CD4-positive, alpha-beta T cell (primary cell): ENCODE data around the gene CDH8. TPM values are rescaled to one million over a fixed set of nuclear protein-coding genes. Genes with fewer than 3 reads are reported as not detected.

Source experiments
- ATAC-seq: fragments of 200-7000 bp; cut with Tn5 transposase; one replicate; pipeline ENCODE4 v1.10.0; 2022; ENCODE audit warnings: mild to moderate bottlenecking; ENCODE audit not compliant: poor library complexity
- CTCF ChIA-PET: fragments of 350-600 bp; sonication (Branson Sonifier 250); formaldehyde crosslinking; loops from one replicate; lab custom pipeline; 2021; ENCODE audit warnings: antibody characterized with exemption, inconsistent platforms; lab: Charles Lee
- POLR2A ChIA-PET: fragments of 350-600 bp; sonication (Branson Sonifier 250); formaldehyde crosslinking; loops from one replicate; lab custom pipeline; 2021; ENCODE audit warnings: antibody characterized with exemption, inconsistent platforms; lab: Charles Lee
- DNase-seq, 14 experiments: peaks; one replicate each; pipeline ENCODE4 v3.0.0-alpha.2; 2013 to 2020; ENCODE audit warnings: mixed read lengths in 2 of 14
- H3K27ac ChIP-seq, 2 donors: one replicate each; pipeline versions ENCODE4 v1.5.1 to v1.7.0; 2013; ENCODE audit warnings: low read length in 2 of 2, low read depth in 1 of 2, mild to moderate bottlenecking in 1 of 2
- H3K27me3 ChIP-seq, 2 experiments: 1 replicate in 1 of 2; 2 replicates in 1 of 2; pipeline versions ENCODE4 v1.6.1 to v1.7.0; 2013; ENCODE audit warnings: low read length in 2 of 2, control low read depth in 1 of 2, mild to moderate bottlenecking in 1 of 2, moderate library complexity in 1 of 2; ENCODE audit not compliant: insufficient read depth in 2 of 2, control insufficient read depth in 1 of 2
- H3K36me3 ChIP-seq: one replicate; pipeline ENCODE4 v1.6.1; 2013; ENCODE audit warnings: low read length, control low read depth; ENCODE audit not compliant: insufficient read depth
- H3K4me1 ChIP-seq: one replicate; pipeline ENCODE4 v1.6.1; 2013; ENCODE audit warnings: low read length, control low read depth; ENCODE audit not compliant: insufficient read depth
- H3K4me3 ChIP-seq: one replicate; pipeline ENCODE4 v1.5.1; 2013; ENCODE audit warnings: mild to moderate bottlenecking, low read length, moderate library complexity
- H3K9me3 ChIP-seq, 2 experiments: 1 replicate in 1 of 2; 2 replicates in 1 of 2; pipeline versions ENCODE4 v1.6.1 to v1.7.0; 2013; ENCODE audit warnings: low read length in 2 of 2, mild to moderate bottlenecking in 2 of 2, control low read depth in 1 of 2, moderate library complexity in 1 of 2; ENCODE audit not compliant: control insufficient read depth in 1 of 2, insufficient read depth in 1 of 2
- H3K27ac Mint-ChIP-seq: one replicate; pipeline ENCODE4 v1.8.0; 2020; ENCODE audit warnings: mixed read lengths
- H3K27me3 Mint-ChIP-seq: one replicate; pipeline ENCODE4 v1.8.0; 2021; ENCODE audit warnings: mixed read lengths
- H3K36me3 Mint-ChIP-seq: one replicate; pipeline ENCODE4 v1.8.0; 2021; ENCODE audit warnings: low read depth, mixed read lengths
- H3K4me1 Mint-ChIP-seq: one replicate; pipeline ENCODE4 v1.8.0; 2021; ENCODE audit warnings: low read depth, mixed read lengths
- H3K4me3 Mint-ChIP-seq: one replicate; pipeline ENCODE4 v1.8.0; 2020; ENCODE audit warnings: mild to moderate bottlenecking, mixed read lengths
- H3K9me3 Mint-ChIP-seq: one replicate; pipeline ENCODE4 v1.8.0; 2020; ENCODE audit warnings: mixed read lengths
- CTCF ChIP-seq: fragments of 200-600 bp; IDR thresholded peaks from one replicate; pipeline ENCODE4 v1.8.0; 2022; ENCODE audit warnings: antibody characterized with exemption, mild to moderate bottlenecking
- intact Hi-C, 2 experiments: fragments of 100-400 bp; cut with DNase I in 1 of 2; cut with micrococcal nuclease in 1 of 2; formaldehyde crosslinking; loops; one replicate each; pipeline versions ENCODE4 v1.15.1 to v1.9.0; 2023 to 2025; cut with DNase I, micrococcal nuclease
- total RNA-seq, 174 experiments: library from RNA in 2 of 174; stranded (reverse) in 2 of 174; gene quantifications; one replicate each; pipeline ENCODE4 v1.2.3 and lab custom pipeline; 2021 to 2026

CDH8 gene
- total RNA-seq, 2 experiments from 2014 or later, result not detected

DNA sequence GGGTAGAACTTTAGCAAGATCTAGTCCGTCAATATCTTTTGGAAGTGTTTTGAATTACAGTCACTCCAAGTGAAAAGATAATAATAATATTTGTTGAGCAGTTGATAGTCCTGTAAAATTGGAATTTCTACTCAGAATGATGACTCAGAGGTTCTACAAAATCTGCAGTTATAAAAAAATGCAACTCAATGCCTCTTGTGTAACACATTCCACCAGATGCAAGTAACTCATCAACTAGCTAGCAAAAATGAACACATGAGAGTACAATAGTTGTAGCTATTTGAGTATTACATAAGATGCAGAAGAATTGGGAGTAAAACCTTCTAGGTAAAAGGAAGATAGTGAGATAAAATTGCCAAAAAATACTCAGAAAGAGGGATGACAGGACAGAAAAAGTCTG lies 177.2 kb downstream of the CDH8 start:
- Mint-ChIP-seq H3K27ac (no peak overlapping the region), H3K36me3 (no peaks in the 10 kb centered on the region), H3K27me3 (no peaks in the 10 kb centered on the region), H3K4me3 (no peak overlapping the region), H3K9me3 (peaks cover 14% of the 10 kb centered on the region), H3K4me1 (no peaks in the 10 kb centered on the region)
- CTCF ChIA-PET, result no interaction called here
- H3K27me3 ChIP-seq, result no peaks in the 10 kb centered on the region
- no peak overlapping the region for H3K27ac ChIP-seq
- no peak overlapping the region for H3K4me3 ChIP-seq
- no peak for ATAC-seq
- H3K36me3 ChIP-seq, result no peaks in the 10 kb centered on the region
- POLR2A ChIA-PET, result no interaction called here
- no peak for TF ChIP-seq CTCF
- intact Hi-C loops, result no loop called here
- no peaks in the 10 kb centered on the region for H3K4me1 ChIP-seq
- DNase-seq, result no peak
- H3K9me3 ChIP-seq, result peaks cover 4 to 6% of the 10 kb centered on the region in 2 experiments

DNA sequence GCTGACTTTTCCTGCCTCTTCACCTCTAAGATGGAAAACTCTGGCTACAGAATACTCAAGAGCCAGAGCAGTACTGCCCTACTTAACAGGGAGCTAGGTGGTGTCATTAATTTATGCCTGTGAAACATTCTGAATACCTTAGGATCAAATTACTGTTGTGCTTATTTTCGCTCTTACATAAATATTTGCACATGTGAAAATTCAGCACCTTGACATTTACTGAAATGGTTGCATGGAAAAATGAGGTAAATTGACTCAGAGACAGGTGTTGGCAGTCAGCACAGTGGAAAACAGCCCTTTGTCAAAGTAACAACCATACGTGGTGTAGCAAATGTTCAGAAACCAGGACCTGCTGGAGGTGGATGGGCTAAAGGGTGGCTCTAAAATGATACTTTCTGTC lies 193.6 kb downstream of the CDH8 start:
- Mint-ChIP-seq H3K36me3 (no peaks in the 10 kb centered on the region), H3K27ac (no peak overlapping the region), H3K4me1 (no peaks in the 10 kb centered on the region), H3K27me3 (no peaks in the 10 kb centered on the region), H3K4me3 (no peak overlapping the region), H3K9me3 (peaks cover 13% of the 10 kb centered on the region)
- Histone ChIP-seq H3K36me3 (no peaks in the 10 kb centered on the region), H3K27me3 (no peaks in the 10 kb centered on the region), H3K9me3 (peaks cover 5 to 8% of the 10 kb centered on the region in 2 experiments), H3K4me1 (no peaks in the 10 kb centered on the region), H3K4me3 (no peak overlapping the region), H3K27ac (no peak overlapping the region)
- ATAC-seq (no peak), DNase-seq (no peak)
- CTCF ChIA-PET, result no interaction called here
- intact Hi-C loops, result no loop called here
- TF ChIP-seq CTCF, result no peak
- POLR2A ChIA-PET, result no interaction called here

GRCh38 chr16:61836804-61837393 lies 199.3 kb downstream of the CDH8 start:
- no peak for ATAC-seq
- POLR2A ChIA-PET, result no interaction called here

More at GRCh38 chr16:61836804-61837393, 199.3 kb downstream of the CDH8 start:
- Mint-ChIP-seq H3K27me3 (no peaks in the 10 kb centered on the region), H3K4me1 (no peaks in the 10 kb centered on the region), H3K4me3 (no peak overlapping the region), H3K27ac (no peak overlapping the region), H3K9me3 (peaks cover 14% of the 10 kb centered on the region), H3K36me3 (no peaks in the 10 kb centered on the region)
- Histone ChIP-seq H3K27ac (no peak overlapping the region), H3K4me3 (no peak overlapping the region), H3K27me3 (no peaks in the 10 kb centered on the region), H3K4me1 (no peaks in the 10 kb centered on the region), H3K9me3 (peaks cover 3 to 9% of the 10 kb centered on the region in 2 experiments), H3K36me3 (no peaks in the 10 kb centered on the region)
- TF ChIP-seq CTCF, result no peak
- CTCF ChIA-PET, result no interaction called here
- intact Hi-C loops, result no loop called here
- DNase-seq, result no peak
